SK-N-SH treated with all-trans-retinoic acid at 6 μM for 48 hours (cell line): ENCODE data around the gene HS1BP3.

Experiments used
- CSDC2 ChIP-seq: fragments of 250-450 bp; sonication (Bioruptor Pico); IDR thresholded peaks from 2 replicates; pipeline ENCODE4 v1.5.0; 2020; ENCODE audit warnings: mild to moderate bottlenecking, moderate library complexity
- ISL1 ChIP-seq: fragments of 250-450 bp; sonication (Bioruptor Pico); IDR thresholded peaks from 2 replicates; pipeline ENCODE4 v2.1.2; 2022; ENCODE audit warnings: mild to moderate bottlenecking, moderate library complexity
- SNAI2 ChIP-seq: fragments of 250-450 bp; sonication (Bioruptor Pico); IDR thresholded peaks from 2 replicates; pipeline ENCODE4 v1.5.0; 2020; ENCODE audit warnings: mild to moderate bottlenecking, moderate library complexity
- TF ChIP-seq, protein P1 (sequence below): fragments of 250-450 bp; sonication (Bioruptor Pico); IDR thresholded peaks from 2 replicates; pipeline ENCODE4 v1.8.0; 2020; ENCODE audit warnings: mild to moderate bottlenecking, moderate library complexity, borderline replicate concordance

DNA sequence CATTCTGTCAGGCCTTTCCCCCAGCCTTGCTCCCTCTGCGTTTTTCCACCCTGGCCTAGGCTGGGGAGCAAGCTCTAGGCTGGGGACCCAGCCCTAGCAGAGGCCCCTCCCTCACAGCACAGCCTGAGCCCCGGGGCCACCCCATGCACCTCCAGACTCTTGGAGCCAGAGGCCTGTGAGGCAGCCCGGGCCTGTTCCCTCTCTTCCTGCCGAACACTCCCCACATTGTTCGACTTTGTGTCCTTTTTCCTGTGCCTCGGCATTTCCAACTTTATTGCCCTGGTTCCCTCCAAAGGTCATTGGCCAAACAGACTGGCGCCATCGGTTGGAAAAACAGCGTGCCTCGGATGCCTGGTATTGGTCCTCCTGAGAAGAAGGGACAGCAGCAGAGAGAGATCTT, 79.7 kb downstream of the HS1BP3 start:
- TF ChIP-seq, protein P1, sequence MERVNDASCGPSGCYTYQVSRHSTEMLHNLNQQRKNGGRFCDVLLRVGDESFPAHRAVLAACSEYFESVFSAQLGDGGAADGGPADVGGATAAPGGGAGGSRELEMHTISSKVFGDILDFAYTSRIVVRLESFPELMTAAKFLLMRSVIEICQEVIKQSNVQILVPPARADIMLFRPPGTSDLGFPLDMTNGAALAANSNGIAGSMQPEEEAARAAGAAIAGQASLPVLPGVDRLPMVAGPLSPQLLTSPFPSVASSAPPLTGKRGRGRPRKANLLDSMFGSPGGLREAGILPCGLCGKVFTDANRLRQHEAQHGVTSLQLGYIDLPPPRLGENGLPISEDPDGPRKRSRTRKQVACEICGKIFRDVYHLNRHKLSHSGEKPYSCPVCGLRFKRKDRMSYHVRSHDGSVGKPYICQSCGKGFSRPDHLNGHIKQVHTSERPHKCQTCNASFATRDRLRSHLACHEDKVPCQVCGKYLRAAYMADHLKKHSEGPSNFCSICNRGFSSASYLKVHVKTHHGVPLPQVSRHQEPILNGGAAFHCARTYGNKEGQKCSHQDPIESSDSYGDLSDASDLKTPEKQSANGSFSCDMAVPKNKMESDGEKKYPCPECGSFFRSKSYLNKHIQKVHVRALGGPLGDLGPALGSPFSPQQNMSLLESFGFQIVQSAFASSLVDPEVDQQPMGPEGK, result no peak
- TF ChIP-seq SNAI2 (no peak), ISL1 (CRISPR knock-in tag) (no peak), CSDC2 (CRISPR knock-in tag) (no peak)
